HepG2 (cell line): ENCODE results near the gene POLR1C. TPM values are rescaled to one million over a fixed set of nuclear protein-coding genes. Genes with fewer than 3 reads are reported as not detected.

Experiments
- AGO1 ChIP-seq: fragments of 200-400 bp; formaldehyde crosslinking; IDR thresholded peaks from 2 replicates; pipeline ENCODE4 v1.6.1; 2017; ENCODE audit warnings: mild to moderate bottlenecking, low read depth, low read length, moderate library complexity; ENCODE audit not compliant: poor library complexity, severe bottlenecking
- ATF1 ChIP-seq: IDR thresholded peaks from 2 replicates; pipeline ENCODE4 v1.6.1; 2016; ENCODE audit warnings: mild to moderate bottlenecking, control low read depth
- ETV6 ChIP-seq: sonication (generic); formaldehyde crosslinking; conservative IDR thresholded peaks from 2 replicates; pipeline ENCODE4 v1.4.0; 2020; ENCODE audit warnings: missing genetic modification reagents
- FOSL1 ChIP-seq: sonication (generic); formaldehyde crosslinking; IDR thresholded peaks from 2 replicates; pipeline ENCODE4 v1.9.0; 2021; ENCODE audit warnings: missing genetic modification reagents, borderline replicate concordance
- FOXK1 ChIP-seq: sonication (generic); formaldehyde crosslinking; IDR thresholded peaks from 2 replicates; pipeline ENCODE4 v1.4.0; 2020; ENCODE audit warnings: low read depth, missing genetic modification reagents, borderline replicate concordance
- HNRNPUL1 ChIP-seq: fragments of 200-400 bp; formaldehyde crosslinking; IDR thresholded peaks from 2 replicates; pipeline ENCODE4 v1.6.1; 2017; ENCODE audit warnings: low read depth, mild to moderate bottlenecking, low read length, moderate library complexity
- MATR3 ChIP-seq: sonication (generic); formaldehyde crosslinking; IDR thresholded peaks from 2 replicates; pipeline ENCODE4 v1.4.0; 2020; ENCODE audit warnings: missing genetic modification reagents
- NCOA2 ChIP-seq: sonication (generic); formaldehyde crosslinking; IDR thresholded peaks from 2 replicates; pipeline ENCODE4 v1.8.0; 2022; ENCODE audit warnings: inconsistent platforms
- NONO ChIP-seq, 2 experiments: fragments of 450-650 bp in 1 of 2; sonication (generic) in 1 of 2; formaldehyde crosslinking in 1 of 2; IDR thresholded peaks in 1 of 2; conservative IDR thresholded peaks in 1 of 2; 2 replicates each; pipeline versions ENCODE4 v1.6.1 to v1.8.0; 2017 to 2022; ENCODE audit warnings: mild to moderate bottlenecking in 1 of 2, missing genetic modification reagents in 1 of 2, moderate library complexity in 1 of 2
- PAXIP1 ChIP-seq: sonication (generic); formaldehyde crosslinking; conservative IDR thresholded peaks from 2 replicates; pipeline ENCODE4 v1.4.0; 2020; ENCODE audit warnings: mild to moderate bottlenecking, missing genetic modification reagents, moderate library complexity
- REL ChIP-seq: sonication (generic); formaldehyde crosslinking; conservative IDR thresholded peaks from 2 replicates; pipeline ENCODE4 v1.8.0; 2022; ENCODE audit warnings: mild to moderate bottlenecking, missing genetic modification reagents, moderate library complexity
- STAG1 ChIP-seq: sonication (generic); formaldehyde crosslinking; IDR thresholded peaks from 2 replicates; pipeline ENCODE4 v1.4.0; 2020; ENCODE audit warnings: missing genetic modification reagents
- ZBTB21 ChIP-seq: sonication (generic); formaldehyde crosslinking; IDR thresholded peaks from 2 replicates; pipeline ENCODE4 v1.4.0; 2020; ENCODE audit warnings: missing genetic modification reagents
- ZNF232 ChIP-seq: sonication (generic); formaldehyde crosslinking; IDR thresholded peaks from 2 replicates; pipeline ENCODE4 v1.4.0; 2020; ENCODE audit warnings: missing genetic modification reagents, borderline replicate concordance
- ZNF296 ChIP-seq: sonication (generic); formaldehyde crosslinking; conservative IDR thresholded peaks from 2 replicates; pipeline ENCODE4 v1.5.0; 2020; ENCODE audit warnings: mild to moderate bottlenecking, missing genetic modification reagents
- ZNF335 ChIP-seq: sonication (generic); formaldehyde crosslinking; IDR thresholded peaks from 2 replicates; pipeline ENCODE4 v1.4.0; 2020; ENCODE audit warnings: missing genetic modification reagents
- ZNF597 ChIP-seq: sonication (generic); formaldehyde crosslinking; IDR thresholded peaks from 2 replicates; pipeline ENCODE4 v1.5.0; 2020; ENCODE audit warnings: missing genetic modification reagents
- polyA plus RNA-seq, 8 experiments: library from polyadenylated mRNA; depleted of rRNA in 3 of 8; stranded (reverse) in 7 of 8; unstranded in 1 of 8; fragments of >200 nt; fragmentation: Illumina TruSeq in 4 of 8; extraction: Trizol in 4 of 8; gene quantifications; 2 replicates each; pipeline versions ENCODE4 v1.2.1 to v1.2.3, GENCODE V29; 2011 to 2016; ENCODE audit warnings: low read depth in 4 of 8, missing spikeins in 1 of 8, mixed read lengths in 1 of 8; ENCODE audit not compliant: insufficient read depth in 1 of 8
- total RNA-seq, 5 experiments: library from RNA; depleted of rRNA; stranded (reverse); fragments of >200 nt; fragmentation: Illumina TruSeq; extraction: Trizol; gene quantifications; 2 replicates each; pipeline ENCODE4 v1.2.3, GENCODE V29; 2016; ENCODE audit warnings: low read depth in 1 of 5
- TF ChIP-seq, protein P1 (sequence below): sonication (generic); formaldehyde crosslinking; IDR thresholded peaks from 2 replicates; pipeline ENCODE4 v1.5.1; 2020; ENCODE audit warnings: mild to moderate bottlenecking, missing genetic modification reagents
- TF ChIP-seq, protein P2 (sequence below): sonication (generic); formaldehyde crosslinking; IDR thresholded peaks from 2 replicates; pipeline ENCODE4 v1.5.0; 2020; ENCODE audit warnings: mild to moderate bottlenecking, missing genetic modification reagents

POLR1C gene
- total and polyA plus RNA-seq, 2 of the 13 experiments (the other 11 are each of a cell fraction or from before 2014, with no cell fraction given): 62.6 to 72.2 TPM

DNA sequence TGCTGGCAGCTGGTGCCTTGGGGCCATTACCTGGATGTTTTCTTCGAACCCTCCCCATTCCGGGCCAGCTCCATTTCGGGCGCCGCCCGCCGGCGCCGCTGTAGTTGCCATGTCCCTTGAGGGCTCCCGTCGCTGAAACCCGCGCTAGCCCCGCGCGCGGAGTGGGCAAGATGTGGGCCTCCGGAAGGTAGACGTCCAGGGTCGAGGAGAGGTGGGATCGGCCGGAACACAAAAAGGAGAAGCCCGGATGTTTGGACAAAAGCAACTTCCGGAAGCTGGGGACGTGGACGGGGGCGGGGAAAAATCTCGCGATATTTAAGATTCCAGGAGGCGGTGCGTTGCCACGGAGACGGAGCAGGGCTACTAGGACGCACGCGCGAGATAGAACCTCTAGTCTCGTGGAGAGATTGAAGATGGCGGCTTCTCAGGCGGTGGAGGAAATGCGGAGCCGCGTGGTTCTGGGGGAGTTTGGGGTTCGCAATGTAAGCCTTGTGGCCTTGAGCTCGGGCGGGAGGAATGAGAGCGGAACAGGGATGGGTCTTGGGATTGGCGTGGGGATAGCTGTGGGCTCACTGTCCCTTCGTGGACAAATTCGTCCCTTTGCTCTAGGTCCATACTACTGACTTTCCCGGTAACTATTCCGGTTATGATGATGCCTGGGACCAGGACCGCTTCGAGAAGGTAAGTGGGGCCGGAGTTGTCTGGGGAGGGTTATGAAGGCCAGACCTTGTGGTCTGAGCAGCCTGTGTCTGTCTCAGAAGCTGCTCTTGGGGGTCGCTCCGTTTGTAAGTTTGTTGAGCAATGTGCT, at the start of gene POLR1C, which contains the start of gene YIPF3 (continued):
- TF ChIP-seq, protein P1, sequence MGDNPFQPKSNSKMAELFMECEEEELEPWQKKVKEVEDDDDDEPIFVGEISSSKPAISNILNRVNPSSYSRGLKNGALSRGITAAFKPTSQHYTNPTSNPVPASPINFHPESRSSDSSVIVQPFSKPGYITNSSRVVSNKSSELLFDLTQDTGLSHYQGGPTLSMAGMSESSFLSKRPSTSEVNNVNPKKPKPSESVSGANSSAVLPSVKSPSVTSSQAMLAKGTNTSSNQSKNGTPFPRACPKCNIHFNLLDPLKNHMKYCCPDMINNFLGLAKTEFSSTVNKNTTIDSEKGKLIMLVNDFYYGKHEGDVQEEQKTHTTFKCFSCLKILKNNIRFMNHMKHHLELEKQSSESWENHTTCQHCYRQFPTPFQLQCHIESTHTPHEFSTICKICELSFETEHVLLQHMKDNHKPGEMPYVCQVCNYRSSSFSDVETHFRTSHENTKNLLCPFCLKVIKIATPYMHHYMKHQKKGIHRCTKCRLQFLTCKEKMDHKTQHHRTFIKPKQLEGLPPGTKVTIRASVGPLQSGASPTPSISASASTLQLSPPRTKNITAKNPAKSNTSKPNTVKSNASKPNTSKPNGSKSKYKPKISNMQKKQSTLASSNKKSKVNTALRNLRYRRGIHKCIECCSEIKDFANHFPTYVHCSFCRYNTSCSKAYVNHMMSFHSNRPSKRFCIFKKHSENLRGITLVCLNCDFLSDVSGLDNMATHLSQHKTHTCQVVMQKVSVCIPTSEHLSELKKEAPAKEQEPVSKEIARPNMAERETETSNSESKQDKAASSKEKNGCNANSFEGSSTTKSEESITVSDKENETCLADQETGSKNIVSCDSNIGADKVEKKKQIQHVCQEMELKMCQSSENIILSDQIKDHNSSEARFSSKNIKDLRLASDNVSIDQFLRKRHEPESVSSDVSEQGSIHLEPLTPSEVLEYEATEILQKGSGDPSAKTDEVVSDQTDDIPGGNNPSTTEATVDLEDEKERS (CRISPR knock-in tag): no peak
- TF ChIP-seq ZNF296 (peak; percentile 67; the same call in 1 of the 2 replicates), AGO1 (peak; percentile 75), NONO (IDR thresholded peaks at IDR 0.05) (no peak), NONO (CRISPR knock-in tag; conservative IDR thresholded peaks at IDR 0.05) (peak; percentile 93), FOXK1 (CRISPR knock-in tag) (peak; percentile 81; the same call in 1 of the 2 replicates), ZBTB21 (no peak), HNRNPUL1 (no peak), ZNF597 (CRISPR knock-in tag) (no peak), STAG1 (CRISPR knock-in tag) (peak; percentile 15; the same call in 1 of the 2 replicates), PAXIP1 (CRISPR knock-in tag) (peak; percentile 78), FOSL1 (CRISPR knock-in tag) (no peak), ZNF335 (CRISPR knock-in tag) (peak; percentile 90; the same call in 1 of the 2 replicates), REL (CRISPR knock-in tag) (peak; percentile 55; the same call in 1 of the 2 replicates), ETV6 (CRISPR knock-in tag) (peak; percentile 28; the same call in 1 of the 2 replicates), MATR3 (CRISPR knock-in tag) (no peak), ATF1 (CRISPR knock-in tag) (no peak; the same call in 1 of the 2 replicates), ZNF232 (no peak), NCOA2 (CRISPR knock-in tag) (peak; percentile 63)
- TF ChIP-seq, protein P2, sequence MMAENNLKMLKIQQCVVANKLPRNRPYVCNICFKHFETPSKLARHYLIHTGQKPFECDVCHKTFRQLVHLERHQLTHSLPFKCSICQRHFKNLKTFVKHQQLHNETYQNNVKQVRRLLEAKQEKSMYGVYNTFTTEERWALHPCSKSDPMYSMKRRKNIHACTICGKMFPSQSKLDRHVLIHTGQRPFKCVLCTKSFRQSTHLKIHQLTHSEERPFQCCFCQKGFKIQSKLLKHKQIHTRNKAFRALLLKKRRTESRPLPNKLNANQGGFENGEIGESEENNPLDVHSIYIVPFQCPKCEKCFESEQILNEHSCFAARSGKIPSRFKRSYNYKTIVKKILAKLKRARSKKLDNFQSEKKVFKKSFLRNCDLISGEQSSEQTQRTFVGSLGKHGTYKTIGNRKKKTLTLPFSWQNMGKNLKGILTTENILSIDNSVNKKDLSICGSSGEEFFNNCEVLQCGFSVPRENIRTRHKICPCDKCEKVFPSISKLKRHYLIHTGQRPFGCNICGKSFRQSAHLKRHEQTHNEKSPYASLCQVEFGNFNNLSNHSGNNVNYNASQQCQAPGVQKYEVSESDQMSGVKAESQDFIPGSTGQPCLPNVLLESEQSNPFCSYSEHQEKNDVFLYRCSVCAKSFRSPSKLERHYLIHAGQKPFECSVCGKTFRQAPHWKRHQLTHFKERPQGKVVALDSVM (CRISPR knock-in tag): peak; percentile 42; the same call in 1 of the 2 replicates
